ENCODE data around the gene SCN9A.

SCN9A gene

GRCh38 chr2:166405569-166405926 is 29.8 kb upstream of the SCN9A start:
- no peak for TF ChIP-seq EZH2phosphoT487 (IDR thresholded peaks at IDR 0.05; ENCODE audit: borderline replicate concordance, low read length)
- TF ChIP-seq, protein P1, sequence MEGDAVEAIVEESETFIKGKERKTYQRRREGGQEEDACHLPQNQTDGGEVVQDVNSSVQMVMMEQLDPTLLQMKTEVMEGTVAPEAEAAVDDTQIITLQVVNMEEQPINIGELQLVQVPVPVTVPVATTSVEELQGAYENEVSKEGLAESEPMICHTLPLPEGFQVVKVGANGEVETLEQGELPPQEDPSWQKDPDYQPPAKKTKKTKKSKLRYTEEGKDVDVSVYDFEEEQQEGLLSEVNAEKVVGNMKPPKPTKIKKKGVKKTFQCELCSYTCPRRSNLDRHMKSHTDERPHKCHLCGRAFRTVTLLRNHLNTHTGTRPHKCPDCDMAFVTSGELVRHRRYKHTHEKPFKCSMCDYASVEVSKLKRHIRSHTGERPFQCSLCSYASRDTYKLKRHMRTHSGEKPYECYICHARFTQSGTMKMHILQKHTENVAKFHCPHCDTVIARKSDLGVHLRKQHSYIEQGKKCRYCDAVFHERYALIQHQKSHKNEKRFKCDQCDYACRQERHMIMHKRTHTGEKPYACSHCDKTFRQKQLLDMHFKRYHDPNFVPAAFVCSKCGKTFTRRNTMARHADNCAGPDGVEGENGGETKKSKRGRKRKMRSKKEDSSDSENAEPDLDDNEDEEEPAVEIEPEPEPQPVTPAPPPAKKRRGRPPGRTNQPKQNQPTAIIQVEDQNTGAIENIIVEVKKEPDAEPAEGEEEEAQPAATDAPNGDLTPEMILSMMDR (IDR thresholded peaks at IDR 0.05; ENCODE audit: low read depth, low read length, poor library complexity, severe bottlenecking): no peak
- no peak overlapping the region for H3K4me3 ChIP-seq (ENCODE audit: low read length)
- H3K9me3 ChIP-seq (ENCODE audit: control insufficient read depth, insufficient read depth, low read length): no peaks in the 10 kb centered on the region
- H4K20me1 ChIP-seq (ENCODE audit: control insufficient read depth, insufficient read depth, low read depth, low read length): no peaks in the 10 kb centered on the region
- H3K27ac ChIP-seq (ENCODE audit: low read depth, low read length): no peak overlapping the region
- no peaks in the 10 kb centered on the region for H3K79me2 ChIP-seq (ENCODE audit: control insufficient read depth, low read length)
- H3K4me2 ChIP-seq (ENCODE audit: low read length): no peak overlapping the region
- H3K9me2 ChIP-seq (replicated peaks; ENCODE audit: control insufficient read depth, low read length): no peaks in the 10 kb centered on the region
- no peaks in the 10 kb centered on the region for H3K4me1 ChIP-seq (ENCODE audit: control insufficient read depth, low read length)
- H3K36me3 ChIP-seq (ENCODE audit: control insufficient read depth, low read length): no peaks in the 10 kb centered on the region
- no peaks in the 10 kb centered on the region for H3K27me3 ChIP-seq (ENCODE audit: control insufficient read depth, low read length)
- H3F3A ChIP-seq (ENCODE audit: control insufficient read depth, insufficient read depth): no peaks in the 10 kb centered on the region

GRCh38 chr2:166404831-166405568 is 29.3 kb upstream of the SCN9A start:
- H3K27ac ChIP-seq (ENCODE audit: low read depth, low read length): no peak overlapping the region
- no peak for TF ChIP-seq EZH2phosphoT487 (IDR thresholded peaks at IDR 0.05; ENCODE audit: borderline replicate concordance, low read length)
- TF ChIP-seq, protein P1 (IDR thresholded peaks at IDR 0.05; ENCODE audit: low read depth, low read length, poor library complexity, severe bottlenecking): no peak

DNA sequence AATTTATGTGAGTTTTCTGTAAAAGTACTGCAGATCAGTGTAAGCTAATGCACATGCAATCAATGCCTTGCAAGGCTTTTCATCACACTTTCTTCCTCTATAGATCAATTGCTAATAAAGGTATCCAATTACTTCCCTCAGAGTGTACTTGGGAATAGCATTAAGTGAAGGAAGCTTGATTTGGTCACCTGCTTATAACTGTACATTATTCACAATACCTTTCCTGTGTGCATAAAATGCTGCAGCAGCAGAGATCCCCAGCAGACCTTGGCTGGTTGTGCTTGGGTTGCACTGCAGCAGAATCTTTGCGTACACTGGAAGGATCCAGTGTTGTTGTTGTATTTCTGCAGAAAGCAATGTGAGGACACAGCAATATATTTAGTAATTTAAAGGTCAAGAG is 18.5 kb upstream of the SCN9A start:
- H3F3A ChIP-seq (ENCODE audit: control insufficient read depth, insufficient read depth): no peaks in the 10 kb centered on the region
- no peak overlapping the region for H3K4me3 ChIP-seq (ENCODE audit: low read length)
- TF ChIP-seq, protein P1 (IDR thresholded peaks at IDR 0.05; ENCODE audit: low read depth, low read length, poor library complexity, severe bottlenecking): no peak
- TF ChIP-seq EZH2phosphoT487 (IDR thresholded peaks at IDR 0.05; ENCODE audit: borderline replicate concordance, low read length): no peak
- no peaks in the 10 kb centered on the region for H4K20me1 ChIP-seq (ENCODE audit: control insufficient read depth, insufficient read depth, low read depth, low read length)
- H3K4me1 ChIP-seq (ENCODE audit: control insufficient read depth, low read length): no peaks in the 10 kb centered on the region
- no peaks in the 10 kb centered on the region for H3K27me3 ChIP-seq (ENCODE audit: control insufficient read depth, low read length)
- no peak overlapping the region for H3K4me2 ChIP-seq (ENCODE audit: low read length)
- no peaks in the 10 kb centered on the region for H3K79me2 ChIP-seq (ENCODE audit: control insufficient read depth, low read length)
- no peaks in the 10 kb centered on the region for H3K9me2 ChIP-seq (replicated peaks; ENCODE audit: control insufficient read depth, low read length)
- H3K27ac ChIP-seq (ENCODE audit: low read depth, low read length): no peak overlapping the region
- no peaks in the 10 kb centered on the region for H3K36me3 ChIP-seq (ENCODE audit: control insufficient read depth, low read length)
- no peaks in the 10 kb centered on the region for H3K9me3 ChIP-seq (ENCODE audit: control insufficient read depth, insufficient read depth, low read length)

More at GRCh38 chr2:166404831-166405568, 29.3 kb upstream of the SCN9A start:
- Histone ChIP-seq H3K4me1 (ENCODE audit: control insufficient read depth, low read length) (no peaks in the 10 kb centered on the region), H3K36me3 (ENCODE audit: control insufficient read depth, low read length) (no peaks in the 10 kb centered on the region), H3K9me3 (ENCODE audit: control insufficient read depth, insufficient read depth, low read length) (no peaks in the 10 kb centered on the region), H3K79me2 (ENCODE audit: control insufficient read depth, low read length) (no peaks in the 10 kb centered on the region), H4K20me1 (ENCODE audit: control insufficient read depth, insufficient read depth, low read depth, low read length) (no peaks in the 10 kb centered on the region), H3K4me3 (ENCODE audit: low read length) (no peak overlapping the region), H3F3A (ENCODE audit: control insufficient read depth, insufficient read depth) (no peaks in the 10 kb centered on the region), H3K27me3 (ENCODE audit: control insufficient read depth, low read length) (no peaks in the 10 kb centered on the region), H3K9me2 (replicated peaks; ENCODE audit: control insufficient read depth, low read length) (no peaks in the 10 kb centered on the region), H3K4me2 (ENCODE audit: low read length) (no peak overlapping the region)
